Measurements from ENCODE around the gene PCCA. TPM values are rescaled to one million over a fixed set of nuclear protein-coding genes. Genes with fewer than 3 reads are reported as not detected.
"Not testable (repeated sequence)": the region's sequence is repeated elsewhere in the genome, so short reads cannot be mapped to it uniquely, and the experiment has no call there.

The PCCA gene
- total RNA-seq, 4 donors from 2014 or later = 33.8 to 40.3 (median 39.0) TPM

DNA sequence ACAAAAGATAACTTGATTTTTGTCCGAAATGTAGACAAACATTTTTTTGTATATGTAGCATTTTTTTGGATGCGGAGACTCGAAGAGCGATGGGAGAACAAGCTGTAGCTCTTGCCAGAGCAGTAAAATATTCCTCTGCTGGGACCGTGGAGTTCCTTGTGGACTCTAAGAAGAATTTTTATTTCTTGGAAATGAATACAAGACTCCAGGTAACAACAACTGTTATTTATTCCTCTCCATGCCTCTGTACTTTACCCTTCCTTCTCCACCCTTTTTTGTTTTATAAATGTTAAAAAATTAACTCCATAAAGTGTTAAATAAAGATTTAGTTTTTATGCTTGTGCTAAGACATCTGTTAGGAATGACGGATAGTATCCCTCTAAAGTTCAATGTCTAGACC lies 184.2 kb downstream of the PCCA start:
- Histone ChIP-seq H3K9me3 (no peaks in the 10 kb centered on the region), H3K4me1 (no peaks in the 10 kb centered on the region), H3K27me3 (no peaks in the 10 kb centered on the region), H3K27ac (replicated peaks in 1 of 4) (no peak overlapping the region), H3K4me3 (no peak overlapping the region), H3K36me3 (peaks cover 0 to 25% (median 3%) of the 10 kb centered on the region in 4 donors)
- TF ChIP-seq EP300 (IDR thresholded peaks at IDR 0.05) (no peak), POLR2A (IDR thresholded peaks at IDR 0.05; ENCODE audit: low read depth) (no peak), POLR2AphosphoS5 (IDR thresholded peaks at IDR 0.05) (no peak)
- TF ChIP-seq, protein P1, sequence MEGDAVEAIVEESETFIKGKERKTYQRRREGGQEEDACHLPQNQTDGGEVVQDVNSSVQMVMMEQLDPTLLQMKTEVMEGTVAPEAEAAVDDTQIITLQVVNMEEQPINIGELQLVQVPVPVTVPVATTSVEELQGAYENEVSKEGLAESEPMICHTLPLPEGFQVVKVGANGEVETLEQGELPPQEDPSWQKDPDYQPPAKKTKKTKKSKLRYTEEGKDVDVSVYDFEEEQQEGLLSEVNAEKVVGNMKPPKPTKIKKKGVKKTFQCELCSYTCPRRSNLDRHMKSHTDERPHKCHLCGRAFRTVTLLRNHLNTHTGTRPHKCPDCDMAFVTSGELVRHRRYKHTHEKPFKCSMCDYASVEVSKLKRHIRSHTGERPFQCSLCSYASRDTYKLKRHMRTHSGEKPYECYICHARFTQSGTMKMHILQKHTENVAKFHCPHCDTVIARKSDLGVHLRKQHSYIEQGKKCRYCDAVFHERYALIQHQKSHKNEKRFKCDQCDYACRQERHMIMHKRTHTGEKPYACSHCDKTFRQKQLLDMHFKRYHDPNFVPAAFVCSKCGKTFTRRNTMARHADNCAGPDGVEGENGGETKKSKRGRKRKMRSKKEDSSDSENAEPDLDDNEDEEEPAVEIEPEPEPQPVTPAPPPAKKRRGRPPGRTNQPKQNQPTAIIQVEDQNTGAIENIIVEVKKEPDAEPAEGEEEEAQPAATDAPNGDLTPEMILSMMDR (IDR thresholded peaks at IDR 0.05) = no peak
- intact Hi-C loops (cut with DNase I) = no loop called here
- WGBS = 92% methylated on average over 6 of the region's 6 CpGs
- no peak for DNase-seq (ENCODE audit: extremely low spot score)

DNA sequence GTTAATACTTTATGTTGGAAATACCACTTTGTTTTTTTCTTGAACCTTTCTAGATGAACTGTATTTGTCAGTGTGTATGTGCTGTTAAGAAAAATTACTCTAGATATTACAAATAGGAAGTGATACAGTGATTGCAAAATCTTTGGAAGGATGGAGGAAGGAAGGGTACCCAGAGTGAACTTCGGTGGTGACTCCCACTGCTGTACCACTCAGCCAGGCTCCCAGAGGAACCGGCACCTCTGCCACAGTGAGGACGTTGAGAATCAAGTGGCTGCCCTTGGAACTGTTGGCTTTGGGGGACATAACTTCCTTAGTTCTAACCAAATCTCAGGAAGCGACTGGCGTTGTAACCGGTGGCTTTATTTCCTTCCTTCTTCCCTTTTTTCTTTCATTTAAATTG lies 184.7 kb downstream of the PCCA start:
- Histone ChIP-seq H3K4me3 (no peak overlapping the region), H3K9me3 (no peaks in the 10 kb centered on the region), H3K27ac (replicated peaks in 1 of 4) (no peak overlapping the region), H3K36me3 (peaks cover 0 to 24% (median 3%) of the 10 kb centered on the region in 4 donors), H3K4me1 (no peaks in the 10 kb centered on the region), H3K27me3 (no peaks in the 10 kb centered on the region)
- no peak for DNase-seq (ENCODE audit: extremely low spot score)
- intact Hi-C loops (cut with DNase I) = no loop called here
- WGBS = 75% methylated on average over 6 of the region's 6 CpGs
- TF ChIP-seq, protein P1 (IDR thresholded peaks at IDR 0.05) = no peak
- TF ChIP-seq POLR2A (IDR thresholded peaks at IDR 0.05; ENCODE audit: low read depth) = no peak

DNA sequence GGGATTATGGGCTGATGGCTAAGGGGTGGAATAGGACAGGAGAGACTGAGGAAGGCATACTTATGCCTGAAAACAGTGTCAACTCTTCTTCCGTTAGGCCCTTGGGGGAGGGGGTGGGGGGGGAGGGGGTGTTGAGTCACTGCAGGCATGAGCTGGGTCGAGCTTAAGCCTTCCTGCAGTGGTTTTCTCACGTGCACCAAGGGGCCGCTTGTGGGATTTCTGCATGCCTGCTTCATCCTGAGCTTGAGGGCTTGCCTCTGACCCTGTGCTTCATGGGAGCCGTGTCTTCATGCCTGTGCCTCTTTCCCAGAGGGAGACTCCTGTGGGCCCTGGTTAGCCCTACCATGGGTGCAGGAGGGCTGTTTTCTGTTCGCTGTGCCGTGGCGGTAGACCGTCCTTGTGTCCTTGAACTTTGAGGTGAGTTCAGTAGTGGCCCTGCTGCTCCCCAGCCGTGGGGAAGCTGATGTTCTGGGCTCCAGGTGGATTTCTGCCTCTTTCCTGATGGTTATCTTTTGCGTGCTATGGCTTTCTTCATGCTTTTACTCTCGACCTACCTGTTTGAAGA lies 186.1 kb downstream of the PCCA start:
- H3K36me3 ChIP-seq = peaks cover 0 to 19% (median 3%) of the 10 kb centered on the region in 4 donors
- intact Hi-C loops (cut with DNase I) = no loop called here
- H3K27me3 ChIP-seq = no peaks in the 10 kb centered on the region
- 95% methylated on average over 8 of the region's 12 CpGs for WGBS
- H3K9me3 ChIP-seq = no peaks in the 10 kb centered on the region
- no peak for DNase-seq (ENCODE audit: extremely low spot score)
- no peak overlapping the region for H3K27ac ChIP-seq (replicated peaks in 1 of 4)
- no peaks in the 10 kb centered on the region for H3K4me1 ChIP-seq
- no peak overlapping the region for H3K4me3 ChIP-seq
- TF ChIP-seq POLR2AphosphoS5 (IDR thresholded peaks at IDR 0.05) = no peak
- no peak for TF ChIP-seq POLR2A (IDR thresholded peaks at IDR 0.05; ENCODE audit: low read depth)
- TF ChIP-seq, protein P1 (IDR thresholded peaks at IDR 0.05) = no peak
- TF ChIP-seq EP300 (IDR thresholded peaks at IDR 0.05) = no peak

DNA sequence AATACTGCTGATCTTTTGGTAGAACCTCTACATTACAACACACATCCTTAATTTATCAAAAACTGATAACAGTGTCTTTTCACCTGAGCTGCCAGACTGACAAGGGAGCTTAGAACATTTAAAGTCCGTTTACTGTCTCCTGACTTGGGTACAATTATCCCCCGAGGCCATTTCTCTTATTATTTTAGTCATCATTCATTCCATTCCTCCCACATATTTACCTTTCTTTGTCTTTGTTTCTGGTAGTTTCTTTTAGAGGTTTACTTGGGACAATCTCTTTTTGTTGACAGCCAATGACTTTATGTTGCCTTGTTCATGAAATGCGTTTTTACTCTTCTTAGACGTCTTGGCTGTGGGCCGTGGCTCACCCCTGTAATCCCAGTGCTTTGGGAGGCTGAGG lies 186.9 kb downstream of the PCCA start:
- intact Hi-C loops (cut with DNase I) = no loop called here
- TF ChIP-seq, protein P1 (IDR thresholded peaks at IDR 0.05) = no peak
- TF ChIP-seq POLR2A (IDR thresholded peaks at IDR 0.05; ENCODE audit: low read depth) (no peak), EP300 (IDR thresholded peaks at IDR 0.05) (no peak), POLR2AphosphoS5 (IDR thresholded peaks at IDR 0.05) (no peak)
- 90% methylated on average over 5 of the region's 5 CpGs for WGBS
- no peaks in the 10 kb centered on the region for H3K4me1 ChIP-seq
- DNase-seq (ENCODE audit: extremely low spot score) = no peak
- H3K27me3 ChIP-seq = no peaks in the 10 kb centered on the region
- no peak overlapping the region for H3K4me3 ChIP-seq
- H3K27ac ChIP-seq (replicated peaks in 1 of 4) = no peak overlapping the region
- H3K36me3 ChIP-seq = peaks cover 0 to 23% (median 6%) of the 10 kb centered on the region in 4 donors
- H3K9me3 ChIP-seq = no peaks in the 10 kb centered on the region

DNA sequence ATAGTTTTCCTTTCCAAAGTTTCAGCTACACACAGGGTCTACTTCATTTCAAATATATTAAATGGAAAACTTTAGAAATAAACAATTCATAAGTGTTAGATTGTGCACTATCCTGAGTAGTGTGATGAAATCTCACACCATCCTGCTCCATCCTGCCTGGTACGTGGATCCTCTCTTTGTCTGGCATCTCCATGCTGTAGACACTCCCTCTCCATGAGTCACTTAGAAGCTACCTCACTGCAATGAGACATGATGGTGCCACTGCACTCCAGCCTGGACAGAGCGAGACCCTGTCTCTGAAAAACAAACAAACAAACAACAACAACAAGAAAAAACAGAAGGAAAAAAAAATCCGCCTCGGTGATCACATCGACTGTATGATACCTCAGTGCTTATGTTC lies 191.8 kb downstream of the PCCA start:
- 100% methylated on average over 5 of the region's 5 CpGs for WGBS
- Histone ChIP-seq H3K27ac (replicated peaks in 1 of 4) (no peak overlapping the region), H3K27me3 (no peaks in the 10 kb centered on the region), H3K4me1 (no peaks in the 10 kb centered on the region), H3K9me3 (no peaks in the 10 kb centered on the region), H3K36me3 (peaks cover 0 to 11% (median 3%) of the 10 kb centered on the region in 4 donors), H3K4me3 (no peak overlapping the region)
- TF ChIP-seq, protein P1 (IDR thresholded peaks at IDR 0.05) = no peak
- TF ChIP-seq POLR2A (IDR thresholded peaks at IDR 0.05; ENCODE audit: low read depth) (no peak), EP300 (IDR thresholded peaks at IDR 0.05) (no peak), POLR2AphosphoS5 (IDR thresholded peaks at IDR 0.05) (no peak)
- no peak for DNase-seq (ENCODE audit: extremely low spot score)
- intact Hi-C loops (cut with DNase I) = no loop called here

DNA sequence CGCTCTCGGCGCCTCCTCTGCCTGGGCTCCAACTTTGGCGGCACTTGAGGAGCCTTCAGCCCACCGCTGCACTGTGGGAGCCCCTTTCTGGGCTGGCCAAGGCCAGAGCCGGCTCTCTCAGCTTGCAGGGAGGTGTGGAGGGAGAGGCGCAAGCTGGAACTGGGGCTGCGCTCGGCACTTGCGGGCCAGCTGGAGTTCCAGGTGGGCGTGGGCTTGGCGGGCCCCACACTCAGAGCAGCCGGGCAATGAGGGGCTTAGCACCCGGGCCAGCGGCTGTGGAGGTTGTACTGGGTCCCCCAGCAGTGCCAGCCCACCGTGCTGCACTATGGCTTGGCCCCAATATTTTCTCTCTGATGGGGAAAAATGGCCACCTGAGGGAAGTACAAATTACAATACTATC lies 193.4 kb downstream of the PCCA start:
- intact Hi-C loops (cut with DNase I); H3K9me3 ChIP-seq; DNase-seq (ENCODE audit: extremely low spot score); H3K4me3 ChIP-seq; H3K27me3 ChIP-seq; H3K4me1 ChIP-seq; H3K27ac ChIP-seq (replicated peaks in 1 of 4): not testable (repeated sequence)
- H3K36me3 ChIP-seq = peaks cover 0 to 11% (median 3%) of the 10 kb centered on the region in 4 donors
- 100% methylated on average over 12 of the region's 16 CpGs for WGBS

All from esophagus muscularis mucosa (tissue), 4 donors.